ENCODE results near the gene DVL3.
"Not testable (repeated sequence)": the region's sequence is repeated elsewhere in the genome, so short reads cannot be mapped to it uniquely, and the experiment has no call there.

DVL3 gene

DNA sequence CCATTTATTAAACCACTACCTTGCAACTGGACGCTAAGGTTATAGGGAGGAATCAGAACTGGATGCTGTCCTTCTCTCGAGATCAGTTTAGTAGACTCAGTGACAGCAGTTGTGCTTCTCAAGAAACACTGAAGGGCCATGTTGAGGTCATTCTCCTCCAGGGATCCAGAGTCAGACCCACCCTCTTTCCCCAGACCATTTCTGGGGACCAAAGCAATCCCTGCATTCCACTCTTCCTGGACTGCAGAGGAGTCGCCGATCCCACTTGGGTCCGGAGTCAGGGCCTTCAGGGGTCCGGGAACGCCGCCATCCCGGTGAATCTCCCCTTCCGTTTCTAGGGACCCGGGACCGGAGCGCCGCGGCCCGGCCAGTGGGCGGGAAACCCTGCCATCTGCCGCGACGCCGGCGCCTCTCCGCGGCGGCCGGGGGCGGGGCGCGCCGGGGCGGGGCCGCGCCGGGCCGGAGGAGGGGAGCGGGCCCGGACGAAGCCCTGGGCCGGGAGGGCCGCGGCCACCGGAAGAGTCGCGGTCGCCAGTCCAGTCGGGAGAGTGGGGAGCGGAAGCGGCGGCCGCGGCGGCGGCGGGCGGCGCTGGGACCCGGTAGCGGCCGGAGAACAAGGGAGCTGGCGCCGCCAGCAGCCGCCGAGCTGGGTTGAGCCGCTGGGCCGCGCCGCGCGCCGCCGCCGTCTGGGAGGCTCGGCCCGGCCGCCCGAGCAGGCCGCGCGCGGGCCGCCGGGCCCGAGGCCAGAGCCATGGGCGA, at the start of gene DVL3:
TSS of gene DVL3 (plus strand) at position 493 of the 759 bp plus-strand sequence. CDS start at position 752, 259 bp downstream.
- peak; percentile 27 for DNase-seq

DNA sequence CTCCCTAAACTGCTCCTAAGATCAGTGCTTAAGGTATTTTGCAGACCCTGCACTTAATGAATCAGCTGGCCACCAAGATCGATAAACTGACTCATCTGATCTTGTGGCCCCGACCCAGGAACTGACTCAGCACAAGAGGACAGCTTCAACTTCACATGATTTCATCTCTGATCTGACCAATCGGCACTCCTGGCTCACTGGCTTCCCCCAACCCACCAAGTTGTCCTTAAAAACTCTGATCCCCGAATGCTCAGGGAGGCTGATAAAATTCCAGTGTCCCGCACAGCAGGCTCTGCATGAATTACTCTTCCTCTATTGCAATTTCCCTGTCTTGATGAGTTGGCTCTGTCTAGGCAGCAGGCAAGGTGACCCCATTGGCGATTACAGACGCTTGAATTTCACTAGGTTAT, 44.9 kb upstream of the DVL3 start:
- no peak for DNase-seq

DNA sequence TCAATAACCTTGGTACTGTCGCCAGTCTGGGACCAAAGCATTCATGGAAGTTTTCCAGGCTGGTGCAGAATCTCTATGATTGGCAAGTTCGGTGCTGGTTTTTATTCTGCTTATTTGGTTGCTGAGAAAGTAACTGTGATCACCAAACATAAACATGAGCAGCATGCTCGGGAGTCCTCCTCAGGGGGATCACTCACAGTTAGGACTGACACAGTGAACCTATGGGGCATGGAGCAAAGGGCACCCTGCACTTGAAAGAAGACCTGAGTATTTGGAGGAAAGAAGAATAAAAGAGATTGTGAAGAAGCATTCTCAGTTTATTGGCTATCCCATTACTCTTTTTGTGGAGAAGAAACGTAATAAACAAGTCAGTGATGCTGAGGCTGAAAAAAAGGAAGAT, 39.2 kb upstream of the DVL3 start:
- DNase-seq = no peak

DNA sequence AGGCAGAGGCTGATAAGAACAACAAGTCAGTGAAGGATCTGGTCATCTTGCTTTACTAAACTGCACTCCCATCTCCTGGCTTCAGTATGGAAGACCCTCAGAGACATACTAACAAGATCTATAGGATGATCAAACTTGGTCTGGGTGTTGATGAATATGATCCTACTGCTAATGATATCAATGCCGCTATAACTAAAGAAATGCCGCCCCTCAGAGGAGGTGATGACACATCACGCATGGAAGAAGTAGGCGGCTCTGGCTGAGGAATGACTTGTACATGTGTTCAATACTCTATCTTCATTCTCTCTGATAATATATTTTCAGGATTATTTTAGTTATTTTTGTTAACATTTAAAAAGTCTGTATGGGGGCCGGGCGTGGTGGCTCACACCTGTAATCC, 37.5 kb upstream of the DVL3 start:
- DNase-seq = no peak

DNA sequence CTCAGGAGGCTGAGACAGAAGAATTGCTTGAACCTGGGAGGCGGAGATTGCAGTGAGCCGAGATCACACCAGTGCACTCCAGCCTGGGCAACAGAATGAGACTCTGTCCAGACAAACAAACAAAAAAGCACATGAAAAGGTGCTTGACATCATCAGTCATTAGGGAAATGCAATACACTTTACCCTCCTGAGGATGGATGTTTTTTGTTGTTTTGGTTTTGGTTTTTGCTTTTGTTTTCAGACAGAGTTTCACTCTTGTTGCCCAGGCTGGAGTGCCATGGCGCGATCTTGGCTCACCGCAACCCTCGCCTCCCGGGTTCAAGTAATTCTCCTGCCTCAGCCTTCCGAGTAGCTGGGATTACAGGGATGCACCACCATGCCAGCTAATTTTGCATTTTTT, 34.1 kb upstream of the DVL3 start:
- DNase-seq = not testable (repeated sequence)

DNA sequence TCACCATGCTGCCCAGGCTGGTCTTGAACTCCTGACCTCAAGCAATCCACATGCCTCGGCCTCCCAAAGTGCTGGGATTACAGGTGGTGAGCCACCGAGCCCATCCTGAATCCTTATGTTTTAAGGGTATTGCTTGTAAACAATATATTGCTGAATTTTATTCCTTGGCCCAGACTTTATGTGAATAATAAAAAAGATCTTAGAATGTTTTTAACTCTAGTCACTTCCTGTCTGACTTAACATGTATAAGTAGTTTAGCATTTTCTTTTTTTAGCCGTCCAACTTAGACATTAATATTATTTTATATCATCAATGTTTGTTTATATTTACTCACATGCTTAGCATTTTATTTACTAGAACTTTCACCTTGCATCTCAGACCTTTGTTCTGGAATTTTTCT, 29.2 kb upstream of the DVL3 start:
- DNase-seq = no peak

DNA sequence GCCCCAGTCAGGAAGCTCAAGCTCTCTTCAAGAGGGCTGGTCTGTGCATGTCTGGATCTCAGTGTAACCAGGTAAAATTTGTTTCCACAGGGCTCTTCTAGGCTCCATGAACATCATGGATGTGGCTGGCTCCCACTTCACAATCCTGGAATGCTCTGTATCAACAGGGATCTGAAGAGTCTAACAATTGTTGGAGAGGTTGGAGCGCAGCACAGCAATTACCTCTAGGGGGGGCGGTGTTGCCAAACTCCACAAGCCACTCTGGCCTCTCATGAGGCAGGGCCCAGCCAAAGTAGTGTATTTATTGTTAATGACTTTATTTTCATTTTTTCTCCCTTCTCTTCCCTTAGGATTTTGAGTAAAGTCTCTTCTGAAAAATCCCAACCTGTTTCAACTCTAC, 26.2 kb upstream of the DVL3 start:
- peak; percentile 9 for DNase-seq

DNA sequence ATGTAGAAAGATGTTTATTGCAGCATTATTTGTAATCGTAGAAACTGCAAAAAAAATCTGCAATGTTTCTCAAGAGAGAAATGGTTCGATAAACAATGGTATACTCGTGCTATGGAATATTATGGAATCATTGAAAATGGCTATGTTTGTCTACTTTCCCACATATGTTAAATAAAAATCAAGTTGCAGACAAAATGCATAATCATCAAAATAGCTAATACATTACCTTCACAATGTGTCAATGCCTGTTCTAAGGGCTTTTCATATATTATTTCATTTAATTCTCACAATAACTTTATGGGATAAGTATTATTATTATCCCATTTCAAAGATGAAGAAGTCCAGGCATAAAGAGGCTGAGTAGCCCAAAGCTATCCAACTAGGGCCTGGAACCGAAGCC, 22.2 kb upstream of the DVL3 start:
- DNase-seq = no peak

DNA sequence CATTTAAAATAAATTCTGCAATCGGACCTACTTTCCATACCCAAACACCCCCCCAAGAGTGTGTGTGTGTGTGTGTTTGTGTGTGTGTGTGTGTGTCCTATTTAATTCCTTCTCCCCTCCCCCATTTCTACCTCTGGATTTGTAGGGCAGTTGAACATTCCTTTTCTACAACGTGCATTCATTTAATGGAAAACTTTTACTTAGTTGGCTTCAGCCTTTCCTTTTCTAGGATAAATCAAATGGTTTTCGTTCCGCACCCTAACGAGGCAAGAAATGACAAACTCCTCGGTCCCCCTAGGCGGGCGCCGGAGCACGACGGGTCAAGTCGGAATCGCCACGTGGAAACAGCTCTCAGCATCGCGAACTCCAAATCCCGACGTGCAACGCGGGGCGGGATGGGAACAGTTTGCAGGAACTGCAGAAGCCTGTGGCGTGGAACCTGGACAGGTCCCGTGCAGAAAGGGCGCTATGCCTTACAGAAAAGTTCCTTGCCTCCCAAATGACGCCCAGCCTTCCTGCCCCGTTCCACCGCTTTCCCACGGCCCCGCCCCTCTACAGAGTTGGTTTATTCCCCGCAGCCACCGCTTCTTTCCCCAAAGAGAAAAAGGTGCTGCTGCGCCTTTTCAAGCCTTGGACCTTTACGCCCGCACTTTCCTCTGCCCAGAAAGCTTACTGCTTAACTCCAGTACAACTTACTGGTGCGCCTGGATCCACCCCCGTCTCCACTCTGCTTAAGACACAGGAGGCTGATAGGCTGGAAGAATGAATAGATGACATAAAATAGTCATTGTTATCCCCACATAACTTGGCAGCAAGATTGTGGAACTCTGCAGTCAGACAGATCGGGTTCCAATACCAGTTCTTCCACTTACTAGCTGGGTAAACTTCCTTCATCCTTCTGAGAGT, 21.1 kb upstream of the DVL3 start:
- peak; percentile 79 for DNase-seq

DNA sequence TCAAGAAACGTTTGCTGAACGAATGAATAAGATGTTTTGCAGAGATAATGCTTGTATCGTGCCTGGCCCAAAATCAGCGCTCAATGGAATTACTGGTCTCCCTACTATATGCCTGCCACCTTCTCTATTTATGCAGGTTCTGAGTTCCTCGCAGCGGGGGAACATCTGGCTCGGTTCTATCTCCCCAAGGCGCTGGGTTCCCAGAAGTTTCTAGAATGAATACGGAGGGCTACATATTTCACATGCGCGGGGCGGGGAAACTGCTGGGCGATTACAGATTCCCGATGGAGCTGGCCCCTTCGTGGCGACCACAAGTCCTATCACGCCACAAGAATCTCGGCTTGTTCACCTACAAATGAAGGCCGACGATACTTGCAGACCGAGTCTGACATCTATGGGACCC, 20.4 kb upstream of the DVL3 start:
- peak; percentile 34 for DNase-seq

DNA sequence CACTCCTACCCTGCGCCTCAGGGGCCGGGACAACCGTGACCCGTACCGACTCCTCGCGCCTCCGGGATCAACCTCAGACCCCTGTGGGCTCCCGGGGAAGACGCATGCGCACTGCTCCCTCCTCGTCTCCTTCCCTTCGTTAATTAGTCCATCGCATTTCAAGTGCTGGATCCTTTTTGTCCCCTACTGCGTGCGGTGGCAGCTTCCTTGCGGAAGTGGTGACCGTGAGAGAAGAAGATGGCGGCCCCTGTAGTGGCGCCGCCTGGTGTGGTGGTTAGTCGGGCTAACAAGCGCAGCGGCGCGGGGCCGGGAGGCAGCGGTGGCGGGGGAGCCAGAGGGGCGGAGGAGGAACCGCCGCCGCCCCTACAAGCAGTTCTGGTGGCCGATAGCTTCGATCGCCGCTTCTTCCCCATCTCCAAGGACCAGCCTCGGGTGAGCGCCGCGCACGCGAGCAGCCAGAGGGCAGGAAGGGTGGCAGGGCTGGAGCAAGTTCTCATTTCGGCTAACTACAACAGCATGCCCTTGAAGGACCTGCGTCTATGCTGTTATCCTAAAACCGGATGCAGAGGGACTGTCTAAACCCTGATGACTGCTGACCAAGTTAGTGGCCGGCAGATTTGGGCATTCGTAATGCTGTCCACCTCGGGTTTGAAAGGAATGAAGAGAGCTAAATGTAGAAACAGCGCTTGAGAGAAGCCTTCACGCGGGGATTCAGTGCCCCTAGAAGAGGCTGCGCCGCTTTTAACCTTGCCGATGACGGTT, 19.8 kb upstream of the DVL3 start, which contains the start of gene EIF2B5:
TSS of gene EIF2B5 (plus strand) at position 210 of the 762 bp plus-strand sequence. CDS start at position 238, 28 bp downstream.
- DNase-seq = peak; percentile 89

DNA sequence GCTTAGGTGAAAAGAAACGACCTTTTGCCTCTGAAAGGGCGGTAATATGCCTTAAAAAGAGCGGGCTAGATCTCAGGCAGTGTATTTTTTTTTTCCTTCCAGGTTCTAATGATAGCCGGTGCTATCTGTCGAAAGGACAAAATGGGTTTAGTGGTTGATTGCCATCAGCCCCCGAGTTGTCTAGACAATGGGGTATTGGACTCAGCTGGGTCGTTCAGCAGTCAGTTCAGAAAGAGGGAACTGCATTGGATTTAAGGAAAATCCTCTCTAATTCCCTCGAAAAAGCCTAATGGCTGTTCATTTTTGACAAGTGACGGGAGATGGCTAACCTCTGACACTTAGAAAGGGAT, 19.3 kb upstream of the DVL3 start:
- no peak for DNase-seq

DNA sequence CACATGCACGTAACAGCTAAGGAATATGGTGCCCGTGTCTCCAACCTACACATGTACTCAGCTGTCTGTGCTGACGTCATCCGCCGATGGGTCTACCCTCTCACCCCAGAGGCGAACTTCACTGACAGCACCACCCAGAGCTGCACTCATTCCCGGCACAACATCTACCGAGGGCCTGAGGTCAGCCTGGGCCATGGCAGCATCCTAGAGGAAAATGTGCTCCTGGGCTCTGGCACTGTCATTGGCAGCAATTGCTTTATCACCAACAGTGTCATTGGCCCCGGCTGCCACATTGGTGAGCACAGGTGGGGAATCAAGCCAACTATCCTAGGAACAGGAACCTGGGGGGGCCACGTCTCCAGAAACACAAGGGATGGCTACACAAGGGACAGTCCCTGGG, 14.7 kb upstream of the DVL3 start:
- no peak for DNase-seq

DNA sequence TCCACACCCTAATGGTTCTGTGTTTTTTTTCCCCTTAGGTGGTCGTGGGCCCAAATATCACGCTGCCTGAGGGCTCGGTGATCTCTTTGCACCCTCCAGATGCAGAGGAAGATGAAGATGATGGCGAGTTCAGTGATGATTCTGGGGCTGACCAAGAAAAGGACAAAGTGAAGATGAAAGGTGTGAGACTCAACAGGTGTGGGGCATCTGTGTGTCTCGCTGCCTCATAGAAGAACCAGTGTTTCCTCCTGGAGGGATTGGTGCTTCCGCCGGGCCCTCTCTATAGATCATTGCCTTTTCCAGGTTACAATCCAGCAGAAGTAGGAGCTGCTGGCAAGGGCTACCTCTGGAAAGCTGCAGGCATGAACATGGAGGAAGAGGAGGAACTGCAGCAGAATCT, 13.0 kb upstream of the DVL3 start:
- DNase-seq = no peak

DNA sequence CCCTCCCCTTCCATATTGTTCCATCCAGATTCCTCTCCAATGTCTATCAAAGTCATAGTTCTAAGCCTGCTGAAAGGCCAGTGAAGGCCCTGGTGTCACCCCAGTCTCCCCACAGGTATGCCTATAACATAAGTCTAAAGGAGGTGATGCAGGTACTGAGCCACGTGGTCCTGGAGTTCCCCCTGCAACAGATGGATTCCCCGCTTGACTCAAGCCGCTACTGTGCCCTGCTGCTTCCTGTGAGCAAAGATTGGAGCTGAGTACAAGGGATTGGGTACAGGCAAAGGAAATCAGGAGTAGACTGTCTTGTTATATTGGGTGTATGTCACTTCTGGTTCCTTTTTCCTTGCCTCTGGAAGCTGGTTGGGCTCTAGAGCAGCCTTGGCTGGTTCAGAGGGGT, 11.8 kb upstream of the DVL3 start:
- no peak for DNase-seq

DNA sequence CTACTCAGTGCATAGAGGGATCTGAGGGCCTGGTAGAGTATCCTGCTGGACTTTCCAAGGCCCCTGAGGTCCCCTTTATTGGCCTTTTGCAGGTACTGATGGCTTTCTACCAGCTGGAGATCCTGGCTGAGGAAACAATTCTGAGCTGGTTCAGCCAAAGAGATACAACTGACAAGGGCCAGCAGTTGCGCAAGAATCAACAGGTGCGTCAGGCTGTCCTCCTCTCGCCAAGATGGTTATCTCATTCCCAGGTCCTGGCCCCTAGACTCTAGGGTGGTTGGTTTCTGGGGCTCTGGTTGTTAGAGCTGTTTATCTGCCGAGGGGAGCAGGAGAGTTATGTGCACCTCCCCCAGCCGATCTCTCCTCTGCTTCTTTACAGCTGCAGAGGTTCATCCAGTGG, 10.7 kb upstream of the DVL3 start:
- DNase-seq = no peak

DNA sequence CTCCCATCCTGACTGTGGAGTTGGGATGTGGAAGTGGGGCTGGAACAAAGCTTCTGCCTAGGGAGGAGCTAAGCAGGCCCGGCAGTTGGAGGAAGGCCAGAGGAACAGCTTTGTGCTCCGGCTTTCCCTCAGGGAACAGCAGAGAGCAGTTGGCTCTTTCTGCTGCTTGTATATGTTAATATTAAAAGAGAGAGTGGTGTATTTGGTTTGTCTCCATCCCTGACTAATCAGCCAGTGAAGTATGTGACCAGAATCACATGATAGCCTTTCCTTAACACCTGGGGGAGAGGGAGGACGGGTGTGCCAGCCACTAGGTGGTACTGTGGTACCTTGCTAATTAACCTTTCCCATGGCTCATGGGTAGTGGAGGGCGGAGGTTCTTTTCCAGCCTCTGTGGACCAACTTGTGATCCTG, 10.1 kb upstream of the DVL3 start:
- DNase-seq = peak; percentile 91

DNA sequence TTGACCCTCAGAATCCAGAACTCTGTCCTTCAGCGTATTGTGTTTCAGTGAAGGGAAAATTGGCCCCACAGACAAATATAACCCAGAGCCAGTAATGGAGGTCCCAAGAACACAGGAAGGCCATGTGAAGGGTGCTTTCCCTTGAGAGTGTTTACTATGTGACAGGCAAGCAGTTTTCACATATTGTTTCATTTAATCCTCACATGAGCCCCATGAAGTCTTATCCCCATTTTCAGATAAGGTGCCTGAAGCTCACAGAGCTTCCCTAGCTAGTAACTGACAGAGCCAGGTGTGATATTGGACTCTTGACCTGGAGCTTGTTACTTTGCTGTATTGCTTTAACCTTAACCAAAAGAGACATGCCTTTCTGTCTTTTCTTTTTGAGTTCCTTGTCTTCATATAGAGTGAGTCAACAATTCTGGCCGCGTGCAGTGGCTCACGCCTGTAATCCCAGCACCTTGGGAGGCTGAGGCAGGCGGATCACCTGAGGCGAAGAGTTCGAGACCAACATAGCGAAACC, 9.4 kb upstream of the DVL3 start:
- DNase-seq = no peak

DNA sequence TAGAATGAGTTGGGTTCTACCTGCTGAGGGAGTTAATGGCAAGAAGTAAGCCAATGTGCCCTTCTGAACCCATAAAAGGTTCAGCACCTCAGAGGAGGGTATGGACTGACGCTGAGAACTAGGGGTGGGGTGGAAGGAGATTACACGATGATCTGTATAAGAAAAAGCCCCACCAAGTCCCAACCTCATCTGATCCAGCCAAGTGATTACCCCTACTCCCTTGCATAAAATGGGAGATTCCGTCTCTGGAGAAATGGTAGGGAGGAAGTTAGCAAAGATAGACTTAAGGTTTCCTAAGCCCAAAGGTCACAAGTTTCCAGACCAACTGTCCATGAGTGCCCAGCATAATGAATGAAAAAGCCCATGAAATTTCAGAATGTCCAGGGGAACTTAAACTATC, 7.1 kb upstream of the DVL3 start:
- no peak for DNase-seq

DNA sequence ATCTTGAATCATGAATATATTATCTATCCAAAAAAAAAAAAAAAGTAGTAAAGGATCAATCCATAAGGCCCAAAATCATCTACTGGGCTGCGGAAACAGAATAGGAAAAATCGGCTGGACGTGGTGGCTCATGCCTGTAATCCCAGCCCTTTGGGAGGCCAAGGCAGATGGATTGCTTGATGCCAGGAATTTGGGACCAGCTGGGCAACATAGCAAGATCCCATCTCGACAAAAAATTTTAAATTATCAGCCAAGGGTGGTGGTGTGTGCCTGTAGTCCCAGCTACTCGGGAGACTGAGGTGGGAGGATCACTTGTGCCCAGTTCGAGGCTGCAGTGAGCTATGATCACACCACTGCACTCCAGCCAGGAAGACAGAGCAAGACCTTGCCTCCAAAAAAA, 6.1 kb upstream of the DVL3 start:
- no peak for DNase-seq

DNA sequence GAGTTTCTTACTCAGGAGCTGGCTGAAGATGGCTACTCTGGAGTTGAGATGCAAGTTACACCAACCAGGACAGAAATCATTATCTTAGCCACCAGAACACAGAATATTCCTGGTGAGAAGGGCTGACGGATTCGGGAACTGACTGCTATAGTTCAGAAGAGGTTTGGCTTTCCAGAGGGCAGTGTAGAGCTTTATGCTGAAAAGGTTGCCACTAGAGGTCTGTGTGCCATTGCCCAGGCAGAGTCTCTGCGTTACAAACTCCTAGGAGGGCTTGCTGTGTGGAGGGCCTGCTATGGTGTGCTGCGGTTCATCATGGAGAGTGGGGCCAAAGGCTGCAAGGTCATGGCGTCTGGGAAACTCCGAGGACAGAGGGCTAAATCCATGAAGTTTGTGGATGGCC, 5.4 kb upstream of the DVL3 start:
- not testable (repeated sequence) for DNase-seq

DNA sequence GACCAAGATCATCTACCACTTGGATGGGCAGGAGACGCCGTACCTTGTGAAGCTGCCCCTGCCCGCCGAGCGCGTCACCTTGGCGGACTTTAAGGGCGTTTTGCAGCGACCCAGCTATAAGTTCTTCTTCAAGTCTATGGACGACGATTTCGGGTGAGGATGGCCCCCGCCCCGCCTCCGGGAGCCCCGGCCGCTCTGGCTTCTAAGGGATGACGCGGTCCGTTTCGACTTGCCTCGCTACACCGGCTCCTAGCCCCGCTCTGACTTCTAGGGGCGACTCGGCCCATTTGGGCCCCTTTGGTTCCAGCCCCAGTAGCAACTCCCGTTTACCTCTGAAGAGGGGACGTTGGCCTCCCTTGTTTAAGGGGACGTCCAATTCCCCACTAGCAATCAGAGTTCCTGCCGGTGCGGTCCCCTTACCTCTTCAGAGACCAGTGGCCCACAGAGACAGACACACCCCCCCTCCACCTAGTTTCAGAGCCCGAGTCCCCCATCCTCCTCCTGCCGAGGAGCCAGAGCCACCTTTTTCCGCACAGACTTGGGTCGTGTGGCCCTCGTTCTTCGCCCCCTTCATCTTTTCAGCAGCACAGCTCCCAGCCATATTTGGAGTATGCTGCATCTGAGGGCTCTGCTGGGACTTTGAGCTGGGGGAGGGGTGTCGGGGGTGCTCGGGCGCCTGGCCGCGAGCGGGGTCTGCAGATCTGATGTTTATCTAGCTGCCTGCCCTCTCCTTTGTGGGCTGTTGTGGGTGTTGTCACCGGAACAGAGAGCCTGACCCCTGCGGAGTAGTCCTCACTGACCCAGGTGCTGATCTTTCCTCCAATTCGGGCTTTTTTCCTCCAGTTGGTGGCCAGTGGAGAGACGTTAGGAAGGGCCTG, 706 bp downstream of the DVL3 start:
- no peak for DNase-seq
